WTC11 (cell line): ENCODE results near the gene ROR2.

Experiments
- ZNF317 ChIP-seq: sonication (generic); formaldehyde crosslinking; IDR thresholded peaks from 2 replicates; pipeline ENCODE4 v1.8.1; 2023; ENCODE audit warnings: low read depth, mild to moderate bottlenecking, moderate library complexity, missing genetic modification reagents, borderline replicate concordance
- TF ChIP-seq, protein P1 (sequence below): fragments of 200-600 bp; IDR thresholded peaks from 2 replicates; pipeline ENCODE4 v1.8.0; 2022; ENCODE audit warnings: antibody characterized with exemption
- TF ChIP-seq, protein P2 (sequence below): sonication (generic); formaldehyde crosslinking; IDR thresholded peaks from 2 replicates; pipeline ENCODE4 v1.8.1; 2023; ENCODE audit warnings: mild to moderate bottlenecking, missing genetic modification reagents, moderate library complexity

DNA sequence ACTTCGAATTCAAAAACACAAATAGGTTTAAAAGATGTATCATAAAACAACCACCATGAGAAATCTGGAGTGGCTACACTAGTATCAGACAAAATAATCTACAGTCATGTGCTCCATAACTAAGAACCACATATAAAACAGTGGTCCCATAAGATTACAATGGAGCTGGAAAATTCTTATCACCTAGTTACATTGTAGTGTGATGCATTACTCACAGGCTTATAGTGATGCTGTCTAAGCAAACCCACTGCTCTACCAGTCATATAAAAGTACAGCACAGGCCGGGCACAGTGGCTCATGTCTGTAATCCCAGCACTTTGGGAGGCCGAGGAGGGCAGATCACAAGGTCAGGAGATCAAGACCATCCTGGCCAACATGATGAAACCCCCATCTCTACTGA, 160.1 kb downstream of the ROR2 start:
- TF ChIP-seq, protein P1, sequence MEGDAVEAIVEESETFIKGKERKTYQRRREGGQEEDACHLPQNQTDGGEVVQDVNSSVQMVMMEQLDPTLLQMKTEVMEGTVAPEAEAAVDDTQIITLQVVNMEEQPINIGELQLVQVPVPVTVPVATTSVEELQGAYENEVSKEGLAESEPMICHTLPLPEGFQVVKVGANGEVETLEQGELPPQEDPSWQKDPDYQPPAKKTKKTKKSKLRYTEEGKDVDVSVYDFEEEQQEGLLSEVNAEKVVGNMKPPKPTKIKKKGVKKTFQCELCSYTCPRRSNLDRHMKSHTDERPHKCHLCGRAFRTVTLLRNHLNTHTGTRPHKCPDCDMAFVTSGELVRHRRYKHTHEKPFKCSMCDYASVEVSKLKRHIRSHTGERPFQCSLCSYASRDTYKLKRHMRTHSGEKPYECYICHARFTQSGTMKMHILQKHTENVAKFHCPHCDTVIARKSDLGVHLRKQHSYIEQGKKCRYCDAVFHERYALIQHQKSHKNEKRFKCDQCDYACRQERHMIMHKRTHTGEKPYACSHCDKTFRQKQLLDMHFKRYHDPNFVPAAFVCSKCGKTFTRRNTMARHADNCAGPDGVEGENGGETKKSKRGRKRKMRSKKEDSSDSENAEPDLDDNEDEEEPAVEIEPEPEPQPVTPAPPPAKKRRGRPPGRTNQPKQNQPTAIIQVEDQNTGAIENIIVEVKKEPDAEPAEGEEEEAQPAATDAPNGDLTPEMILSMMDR = no peak
- TF ChIP-seq, protein P2, sequence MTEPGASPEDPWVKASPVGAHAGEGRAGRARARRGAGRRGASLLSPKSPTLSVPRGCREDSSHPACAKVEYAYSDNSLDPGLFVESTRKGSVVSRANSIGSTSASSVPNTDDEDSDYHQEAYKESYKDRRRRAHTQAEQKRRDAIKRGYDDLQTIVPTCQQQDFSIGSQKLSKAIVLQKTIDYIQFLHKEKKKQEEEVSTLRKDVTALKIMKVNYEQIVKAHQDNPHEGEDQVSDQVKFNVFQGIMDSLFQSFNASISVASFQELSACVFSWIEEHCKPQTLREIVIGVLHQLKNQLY (CRISPR knock-in tag) = no peak
- TF ChIP-seq ZNF317 (CRISPR knock-in tag) = no peak
